ENCODE measurements around the gene SLC44A1.

SLC44A1 gene

GRCh38 chr9:105425816-105426433, 181.5 kb downstream of the SLC44A1 start:
- no peak for DNase-seq (ENCODE audit: low spot score)

GRCh38 chr9:105426657-105427056, 182.2 kb downstream of the SLC44A1 start:
- H2BK12ac ChIP-seq (ENCODE audit: low read length) = no peak overlapping the region
- H2BK5ac ChIP-seq (ENCODE audit: low read length) = no peak overlapping the region
- no peak overlapping the region for H2AK5ac ChIP-seq (ENCODE audit: low read depth, low read length)
- H3K4me2 ChIP-seq (ENCODE audit: insufficient read depth, low read length, poor library complexity, severe bottlenecking) = no peak overlapping the region
- no peak overlapping the region for H3K9ac ChIP-seq (ENCODE audit: low read depth, low read length, poor library complexity)
- no peak overlapping the region for H3K4ac ChIP-seq (ENCODE audit: low read length)
- no peaks in the 10 kb centered on the region for H3K4me1 ChIP-seq (ENCODE audit: control insufficient read depth in 2 of 2, insufficient read depth in 1 of 2, low read depth in 1 of 2, low read length in 2 of 2)
- H3K79me1 ChIP-seq (ENCODE audit: low read depth, low read length) = no peaks in the 10 kb centered on the region
- H3K18ac ChIP-seq (ENCODE audit: low read length) = no peak overlapping the region
- no peak overlapping the region for H3K4me3 ChIP-seq (ENCODE audit: low read length in 2 of 2)
- no CpG with 5 or more reads among the region's 3 CpGs for WGBS, 2 donors (ENCODE audit: extremely low coverage in 2 of 2, insufficient read length in 2 of 2, insufficient replicate concordance in 1 of 2)
- no peaks in the 10 kb centered on the region for H3K9me3 ChIP-seq (replicated peaks in 1 of 2; ENCODE audit: control insufficient read depth in 2 of 2, insufficient read depth in 1 of 2, low read depth in 1 of 2, low read length in 2 of 2)
- no peak overlapping the region for H3K23ac ChIP-seq (ENCODE audit: low read depth, low read length, poor library complexity)
- no peak overlapping the region for H4K8ac ChIP-seq (ENCODE audit: low read depth, low read length)
- DNase-seq (ENCODE audit: low spot score) = no peak
- no peak overlapping the region for H3K27ac ChIP-seq (replicated peaks; ENCODE audit: low read length)
- H2BK120ac ChIP-seq (ENCODE audit: low read depth, low read length) = no peak overlapping the region
- H3K36me3 ChIP-seq (replicated peaks in 1 of 2; ENCODE audit: control insufficient read depth in 2 of 2, insufficient read depth in 2 of 2, low read length in 2 of 2) = no peaks in the 10 kb centered on the region
- H2BK15ac ChIP-seq (ENCODE audit: low read length) = no peak overlapping the region
- H4K91ac ChIP-seq (ENCODE audit: low read depth, low read length, poor library complexity) = no peak overlapping the region
- H3K27me3 ChIP-seq (ENCODE audit: control insufficient read depth in 3 of 3, insufficient read depth in 3 of 3, low read depth in 1 of 3, low read length in 3 of 3) = peaks cover 0 to 3% (median 0%) of the 10 kb centered on the region in 3 experiments
- no peak overlapping the region for H3K14ac ChIP-seq (ENCODE audit: low read length)
- H2AFZ ChIP-seq (ENCODE audit: low read length) = no peak overlapping the region

More at GRCh38 chr9:105425816-105426433, 181.5 kb downstream of the SLC44A1 start:
- Histone ChIP-seq H4K8ac (ENCODE audit: low read depth, low read length) (no peak overlapping the region), H3K27ac (replicated peaks; ENCODE audit: low read length) (no peak overlapping the region), H2BK15ac (ENCODE audit: low read length) (no peak overlapping the region), H2AFZ (ENCODE audit: low read length) (no peak overlapping the region), H3K9me3 (replicated peaks in 1 of 2; ENCODE audit: control insufficient read depth in 2 of 2, insufficient read depth in 1 of 2, low read depth in 1 of 2, low read length in 2 of 2) (no peaks in the 10 kb centered on the region), H3K79me1 (ENCODE audit: low read depth, low read length) (no peaks in the 10 kb centered on the region), H3K14ac (ENCODE audit: low read length) (no peak overlapping the region), H2BK120ac (ENCODE audit: low read depth, low read length) (no peak overlapping the region), H2AK5ac (ENCODE audit: low read depth, low read length) (no peak overlapping the region), H3K4me2 (ENCODE audit: insufficient read depth, low read length, poor library complexity, severe bottlenecking) (no peak overlapping the region), H3K9ac (ENCODE audit: low read depth, low read length, poor library complexity) (no peak overlapping the region), H2BK5ac (ENCODE audit: low read length) (no peak overlapping the region), H3K36me3 (replicated peaks in 1 of 2; ENCODE audit: control insufficient read depth in 2 of 2, insufficient read depth in 2 of 2, low read length in 2 of 2) (no peaks in the 10 kb centered on the region), H3K18ac (ENCODE audit: low read length) (no peak overlapping the region), H4K91ac (ENCODE audit: low read depth, low read length, poor library complexity) (no peak overlapping the region), H3K4me1 (ENCODE audit: control insufficient read depth in 2 of 2, insufficient read depth in 1 of 2, low read depth in 1 of 2, low read length in 2 of 2) (no peaks in the 10 kb centered on the region), H2BK12ac (ENCODE audit: low read length) (no peak overlapping the region), H3K4me3 (ENCODE audit: low read length in 2 of 2) (no peak overlapping the region), H3K23ac (ENCODE audit: low read depth, low read length, poor library complexity) (no peak overlapping the region), H3K27me3 (ENCODE audit: control insufficient read depth in 3 of 3, insufficient read depth in 3 of 3, low read depth in 1 of 3, low read length in 3 of 3) (peaks cover 0 to 3% (median 0%) of the 10 kb centered on the region in 3 experiments), H3K4ac (ENCODE audit: low read length) (no peak overlapping the region)
- no CpG with 5 or more reads among the region's 2 CpGs for WGBS, 2 donors (ENCODE audit: extremely low coverage in 2 of 2, insufficient read length in 2 of 2, insufficient replicate concordance in 1 of 2)

- Histone ChIP-seq H3K27me3 (ENCODE audit: control insufficient read depth in 3 of 3, insufficient read depth in 3 of 3, low read depth in 1 of 3, low read length in 3 of 3) (no peaks in the 10 kb centered on the region), H2BK120ac (ENCODE audit: low read depth, low read length) (no peak overlapping the region), H3K4me3 (ENCODE audit: low read length in 2 of 2) (no peak overlapping the region), H3K4me2 (ENCODE audit: insufficient read depth, low read length, poor library complexity, severe bottlenecking) (no peak overlapping the region), H2BK5ac (ENCODE audit: low read length) (no peak overlapping the region), H2BK12ac (ENCODE audit: low read length) (no peak overlapping the region), H3K9ac (ENCODE audit: low read depth, low read length, poor library complexity) (no peak overlapping the region), H3K36me3 (replicated peaks in 1 of 2; ENCODE audit: control insufficient read depth in 2 of 2, insufficient read depth in 2 of 2, low read length in 2 of 2) (no peaks in the 10 kb centered on the region), H2BK15ac (ENCODE audit: low read length) (no peak overlapping the region), H3K4me1 (ENCODE audit: control insufficient read depth in 2 of 2, insufficient read depth in 1 of 2, low read depth in 1 of 2, low read length in 2 of 2) (no peaks in the 10 kb centered on the region), H3K23ac (ENCODE audit: low read depth, low read length, poor library complexity) (no peak overlapping the region), H3K4ac (ENCODE audit: low read length) (no peak overlapping the region), H3K9me3 (replicated peaks in 1 of 2; ENCODE audit: control insufficient read depth in 2 of 2, insufficient read depth in 1 of 2, low read depth in 1 of 2, low read length in 2 of 2) (peaks cover 0 to 3% of the 10 kb centered on the region in 2 donors), H2AK5ac (ENCODE audit: low read depth, low read length) (no peak overlapping the region), H2AFZ (ENCODE audit: low read length) (no peak overlapping the region), H3K14ac (ENCODE audit: low read length) (no peak overlapping the region), H4K8ac (ENCODE audit: low read depth, low read length) (no peak overlapping the region), H3K27ac (replicated peaks; ENCODE audit: low read length) (no peak overlapping the region), H4K91ac (ENCODE audit: low read depth, low read length, poor library complexity) (no peak overlapping the region), H3K18ac (ENCODE audit: low read length) (no peak overlapping the region), H3K79me1 (ENCODE audit: low read depth, low read length) (no peaks in the 10 kb centered on the region)
- no peak for DNase-seq (ENCODE audit: low spot score)
- no CpG with 5 or more reads among the region's 9 CpGs for WGBS, 2 donors (ENCODE audit: extremely low coverage in 2 of 2, insufficient read length in 2 of 2, insufficient replicate concordance in 1 of 2)
Measured at GRCh38 chr9:105431424-105432246, 187.2 kb downstream of the SLC44A1 start.

- H4K8ac ChIP-seq (ENCODE audit: low read depth, low read length) = no peak overlapping the region
- H3K23ac ChIP-seq (ENCODE audit: low read depth, low read length, poor library complexity) = no peak overlapping the region
- H2AK5ac ChIP-seq (ENCODE audit: low read depth, low read length) = no peak overlapping the region
- H3K27me3 ChIP-seq (ENCODE audit: control insufficient read depth in 3 of 3, insufficient read depth in 3 of 3, low read depth in 1 of 3, low read length in 3 of 3) = no peaks in the 10 kb centered on the region
- no peaks in the 10 kb centered on the region for H3K36me3 ChIP-seq (replicated peaks in 1 of 2; ENCODE audit: control insufficient read depth in 2 of 2, insufficient read depth in 2 of 2, low read length in 2 of 2)
- H3K4me2 ChIP-seq (ENCODE audit: insufficient read depth, low read length, poor library complexity, severe bottlenecking) = no peak overlapping the region
- H4K91ac ChIP-seq (ENCODE audit: low read depth, low read length, poor library complexity) = no peak overlapping the region
- H3K9me3 ChIP-seq (replicated peaks in 1 of 2; ENCODE audit: control insufficient read depth in 2 of 2, insufficient read depth in 1 of 2, low read depth in 1 of 2, low read length in 2 of 2) = peaks cover 0 to 3% of the 10 kb centered on the region in 2 donors
- no CpG with 5 or more reads among the region's 2 CpGs for WGBS, 2 donors (ENCODE audit: extremely low coverage in 2 of 2, insufficient read length in 2 of 2, insufficient replicate concordance in 1 of 2)
- H2BK5ac ChIP-seq (ENCODE audit: low read length) = no peak overlapping the region
- H3K14ac ChIP-seq (ENCODE audit: low read length) = no peak overlapping the region
- H3K18ac ChIP-seq (ENCODE audit: low read length) = no peak overlapping the region
- no peak overlapping the region for H2AFZ ChIP-seq (ENCODE audit: low read length)
- H3K27ac ChIP-seq (replicated peaks; ENCODE audit: low read length) = no peak overlapping the region
- no peaks in the 10 kb centered on the region for H3K4me1 ChIP-seq (ENCODE audit: control insufficient read depth in 2 of 2, insufficient read depth in 1 of 2, low read depth in 1 of 2, low read length in 2 of 2)
- no peak for DNase-seq (ENCODE audit: low spot score)
- H3K4me3 ChIP-seq (ENCODE audit: low read length in 2 of 2) = no peak overlapping the region
- no peaks in the 10 kb centered on the region for H3K79me1 ChIP-seq (ENCODE audit: low read depth, low read length)
- no peak overlapping the region for H3K9ac ChIP-seq (ENCODE audit: low read depth, low read length, poor library complexity)
- H2BK120ac ChIP-seq (ENCODE audit: low read depth, low read length) = no peak overlapping the region
- H2BK15ac ChIP-seq (ENCODE audit: low read length) = no peak overlapping the region
- no peak overlapping the region for H2BK12ac ChIP-seq (ENCODE audit: low read length)
- no peak overlapping the region for H3K4ac ChIP-seq (ENCODE audit: low read length)
Measured at GRCh38 chr9:105432247-105432842, 187.9 kb downstream of the SLC44A1 start.
